HepG2 (cell line): ENCODE results near the gene PPP2R2D. TPM values are rescaled to one million over a fixed set of nuclear protein-coding genes. Genes with fewer than 3 reads are reported as not detected.

Experiments
- ATRX ChIP-seq: sonication (generic); formaldehyde crosslinking; IDR thresholded peaks from 2 replicates; pipeline ENCODE4 v1.4.0; 2020; ENCODE audit warnings: missing genetic modification reagents, borderline replicate concordance
- CAMTA2 ChIP-seq: sonication (generic); formaldehyde crosslinking; IDR thresholded peaks from 2 replicates; pipeline ENCODE4 v1.4.0; 2020; ENCODE audit warnings: mild to moderate bottlenecking, missing genetic modification reagents, borderline replicate concordance
- GTF3A ChIP-seq: sonication (generic); formaldehyde crosslinking; conservative IDR thresholded peaks from 2 replicates; pipeline ENCODE4 v1.4.0; 2020; ENCODE audit warnings: mild to moderate bottlenecking, missing genetic modification reagents
- NFYB ChIP-seq: sonication (generic); formaldehyde crosslinking; IDR thresholded peaks from 2 replicates; pipeline ENCODE4 v1.4.0; 2020; ENCODE audit warnings: missing genetic modification reagents
- NKX3-1 ChIP-seq: sonication (generic); formaldehyde crosslinking; IDR thresholded peaks from 2 replicates; pipeline ENCODE4 v1.5.0; 2020; ENCODE audit warnings: missing genetic modification reagents
- NR2F1 ChIP-seq, 2 experiments: fragments of 450-650 bp in 1 of 2; formaldehyde crosslinking in 1 of 2; IDR thresholded peaks; 2 replicates each; pipeline versions ENCODE4 v1.5.0 to v1.6.1; 2016 to 2020; ENCODE audit warnings: mild to moderate bottlenecking in 1 of 2, missing compliant biosample characterization in 1 of 2, missing genetic modification reagents in 1 of 2, moderate library complexity in 1 of 2
- RORA ChIP-seq: sonication (generic); formaldehyde crosslinking; IDR thresholded peaks from 2 replicates; pipeline ENCODE4 v1.5.0; 2020; ENCODE audit warnings: mild to moderate bottlenecking, missing genetic modification reagents, moderate library complexity
- WIZ ChIP-seq: sonication (generic); formaldehyde crosslinking; IDR thresholded peaks from 2 replicates; pipeline ENCODE4 v1.5.1; 2020; ENCODE audit warnings: mild to moderate bottlenecking, missing genetic modification reagents
- ZNF224 ChIP-seq: sonication (generic); formaldehyde crosslinking; IDR thresholded peaks from 2 replicates; pipeline ENCODE4 v1.5.0; 2020; ENCODE audit warnings: mild to moderate bottlenecking, missing genetic modification reagents
- ZNF3 ChIP-seq: IDR thresholded peaks from 2 replicates; pipeline ENCODE4 v1.7.0; 2017; ENCODE audit warnings: inconsistent platforms
- ZNF558 ChIP-seq: sonication (generic); formaldehyde crosslinking; IDR thresholded peaks from 2 replicates; pipeline ENCODE4 v1.9.0; 2022; ENCODE audit warnings: mild to moderate bottlenecking, missing genetic modification reagents, borderline replicate concordance
- ZNF577 ChIP-seq: sonication (generic); formaldehyde crosslinking; IDR thresholded peaks from 2 replicates; pipeline ENCODE4 v1.4.0; 2020; ENCODE audit warnings: mild to moderate bottlenecking, low read depth, missing genetic modification reagents, borderline replicate concordance
- ZNF619 ChIP-seq: sonication (generic); formaldehyde crosslinking; IDR thresholded peaks from 2 replicates; pipeline ENCODE4 v1.4.0; 2020; ENCODE audit warnings: mild to moderate bottlenecking, missing genetic modification reagents
- polyA plus RNA-seq, 8 experiments: library from polyadenylated mRNA; depleted of rRNA in 3 of 8; stranded (reverse) in 7 of 8; unstranded in 1 of 8; fragments of >200 nt; fragmentation: Illumina TruSeq in 4 of 8; extraction: Trizol in 4 of 8; gene quantifications; 2 replicates each; pipeline versions ENCODE4 v1.2.1 to v1.2.3, GENCODE V29; 2011 to 2016; ENCODE audit warnings: low read depth in 4 of 8, missing spikeins in 1 of 8, mixed read lengths in 1 of 8; ENCODE audit not compliant: insufficient read depth in 1 of 8
- total RNA-seq, 5 experiments: library from RNA; depleted of rRNA; stranded (reverse); fragments of >200 nt; fragmentation: Illumina TruSeq; extraction: Trizol; gene quantifications; 2 replicates each; pipeline ENCODE4 v1.2.3, GENCODE V29; 2016; ENCODE audit warnings: low read depth in 1 of 5
- TF ChIP-seq, protein P1 (sequence below): sonication (generic); formaldehyde crosslinking; IDR thresholded peaks from 2 replicates; pipeline ENCODE4 v1.4.0; 2020; ENCODE audit warnings: mild to moderate bottlenecking, missing genetic modification reagents
- TF ChIP-seq, protein P2 (sequence below): sonication (generic); formaldehyde crosslinking; IDR thresholded peaks from 2 replicates; pipeline ENCODE4 v1.5.1; 2020; ENCODE audit warnings: mild to moderate bottlenecking, missing genetic modification reagents, borderline replicate concordance
- TF ChIP-seq, protein P3 (sequence below): sonication (generic); formaldehyde crosslinking; IDR thresholded peaks from 2 replicates; pipeline ENCODE4 v1.9.0; 2022; ENCODE audit warnings: missing genetic modification reagents, mild to moderate bottlenecking, borderline replicate concordance
- TF ChIP-seq, protein P4 (sequence below): sonication (generic); formaldehyde crosslinking; IDR thresholded peaks from 2 replicates; pipeline ENCODE4 v1.5.1; 2020; ENCODE audit warnings: mild to moderate bottlenecking, missing genetic modification reagents, moderate library complexity
- TF ChIP-seq, protein P5 (sequence below): IDR thresholded peaks from 2 replicates; pipeline ENCODE4 v1.6.1; 2012; ENCODE audit warnings: low read length, improper control_type of control experiment

Gene PPP2R2D
- total and polyA plus RNA-seq, 2 of the 13 experiments (the other 11 are each of a cell fraction or from before 2014, with no cell fraction given) = 32.7 to 33.2 TPM

DNA sequence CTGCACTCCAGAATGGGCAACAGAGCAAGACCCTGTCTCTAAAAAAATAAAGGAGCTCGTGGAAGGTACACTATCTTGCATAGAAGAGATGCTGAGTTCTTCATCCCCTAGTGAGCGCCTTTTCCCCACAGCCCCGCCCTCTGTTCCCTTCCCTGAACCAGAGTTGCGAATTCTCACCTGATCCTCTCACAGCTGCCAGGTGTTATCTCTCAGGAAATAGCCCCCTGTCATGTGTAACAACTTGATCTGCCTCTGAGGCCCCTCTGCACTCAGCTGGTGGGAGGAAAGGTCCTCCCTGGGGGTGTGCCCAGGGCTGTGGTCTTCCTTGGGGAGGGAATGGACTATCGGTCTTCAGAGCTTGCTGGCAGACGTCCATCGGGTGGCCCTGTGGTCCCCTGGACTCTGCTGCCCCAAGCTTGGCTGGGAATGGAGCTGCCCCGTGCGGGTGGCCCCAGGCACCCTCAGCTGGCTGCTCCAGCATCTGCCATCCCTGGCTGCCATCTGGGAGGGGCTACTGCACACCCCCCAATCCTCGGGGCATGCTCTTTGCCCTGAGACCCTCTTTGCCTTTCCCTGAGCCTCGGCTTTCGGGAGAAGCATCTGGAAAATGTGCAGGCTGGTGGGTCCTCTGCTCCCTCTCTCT lies 102.6 kb downstream of the PPP2R2D start (continued):
- TF ChIP-seq, protein P1, sequence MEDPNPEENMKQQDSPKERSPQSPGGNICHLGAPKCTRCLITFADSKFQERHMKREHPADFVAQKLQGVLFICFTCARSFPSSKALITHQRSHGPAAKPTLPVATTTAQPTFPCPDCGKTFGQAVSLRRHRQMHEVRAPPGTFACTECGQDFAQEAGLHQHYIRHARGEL (CRISPR knock-in tag) = 0 out of 2 replicates have a peak, but pooled peaks have one; percentile 39
- TF ChIP-seq RORA (CRISPR knock-in tag) (no peak), CAMTA2 (CRISPR knock-in tag) (no peak), ZNF558 (no peak), NFYB (CRISPR knock-in tag) (no peak), NR2F1 (CRISPR knock-in tag; IDR thresholded peaks at IDR 0.05) (no peak), ZNF224 (no peak), ZNF3 (no peak), WIZ (CRISPR knock-in tag) (no peak), NKX3-1 (CRISPR knock-in tag) (no peak), ZNF619 (no peak), ATRX (no peak), ZNF577 (CRISPR knock-in tag) (no peak), GTF3A (CRISPR knock-in tag) (no peak)
- TF ChIP-seq, protein P2, sequence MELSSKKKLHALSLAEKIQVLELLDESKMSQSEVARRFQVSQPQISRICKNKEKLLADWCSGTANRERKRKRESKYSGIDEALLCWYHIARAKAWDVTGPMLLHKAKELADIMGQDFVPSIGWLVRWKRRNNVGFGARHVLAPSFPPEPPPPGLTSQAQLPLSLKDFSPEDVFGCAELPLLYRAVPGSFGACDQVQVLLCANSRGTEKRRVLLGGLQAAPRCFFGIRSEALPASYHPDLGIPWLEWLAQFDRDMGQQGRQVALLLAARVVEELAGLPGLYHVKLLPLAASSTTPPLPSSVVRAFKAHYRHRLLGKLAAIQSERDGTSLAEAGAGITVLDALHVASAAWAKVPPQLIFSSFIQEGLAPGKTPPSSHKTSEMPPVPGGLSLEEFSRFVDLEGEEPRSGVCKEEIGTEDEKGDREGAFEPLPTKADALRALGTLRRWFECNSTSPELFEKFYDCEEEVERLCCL (CRISPR knock-in tag) = no peak
- TF ChIP-seq, protein P3, sequence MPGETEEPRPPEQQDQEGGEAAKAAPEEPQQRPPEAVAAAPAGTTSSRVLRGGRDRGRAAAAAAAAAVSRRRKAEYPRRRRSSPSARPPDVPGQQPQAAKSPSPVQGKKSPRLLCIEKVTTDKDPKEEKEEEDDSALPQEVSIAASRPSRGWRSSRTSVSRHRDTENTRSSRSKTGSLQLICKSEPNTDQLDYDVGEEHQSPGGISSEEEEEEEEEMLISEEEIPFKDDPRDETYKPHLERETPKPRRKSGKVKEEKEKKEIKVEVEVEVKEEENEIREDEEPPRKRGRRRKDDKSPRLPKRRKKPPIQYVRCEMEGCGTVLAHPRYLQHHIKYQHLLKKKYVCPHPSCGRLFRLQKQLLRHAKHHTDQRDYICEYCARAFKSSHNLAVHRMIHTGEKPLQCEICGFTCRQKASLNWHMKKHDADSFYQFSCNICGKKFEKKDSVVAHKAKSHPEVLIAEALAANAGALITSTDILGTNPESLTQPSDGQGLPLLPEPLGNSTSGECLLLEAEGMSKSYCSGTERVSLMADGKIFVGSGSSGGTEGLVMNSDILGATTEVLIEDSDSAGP (CRISPR knock-in tag) = 0 out of 2 replicates have a peak, but pooled peaks have one; percentile 21
- TF ChIP-seq, protein P4, sequence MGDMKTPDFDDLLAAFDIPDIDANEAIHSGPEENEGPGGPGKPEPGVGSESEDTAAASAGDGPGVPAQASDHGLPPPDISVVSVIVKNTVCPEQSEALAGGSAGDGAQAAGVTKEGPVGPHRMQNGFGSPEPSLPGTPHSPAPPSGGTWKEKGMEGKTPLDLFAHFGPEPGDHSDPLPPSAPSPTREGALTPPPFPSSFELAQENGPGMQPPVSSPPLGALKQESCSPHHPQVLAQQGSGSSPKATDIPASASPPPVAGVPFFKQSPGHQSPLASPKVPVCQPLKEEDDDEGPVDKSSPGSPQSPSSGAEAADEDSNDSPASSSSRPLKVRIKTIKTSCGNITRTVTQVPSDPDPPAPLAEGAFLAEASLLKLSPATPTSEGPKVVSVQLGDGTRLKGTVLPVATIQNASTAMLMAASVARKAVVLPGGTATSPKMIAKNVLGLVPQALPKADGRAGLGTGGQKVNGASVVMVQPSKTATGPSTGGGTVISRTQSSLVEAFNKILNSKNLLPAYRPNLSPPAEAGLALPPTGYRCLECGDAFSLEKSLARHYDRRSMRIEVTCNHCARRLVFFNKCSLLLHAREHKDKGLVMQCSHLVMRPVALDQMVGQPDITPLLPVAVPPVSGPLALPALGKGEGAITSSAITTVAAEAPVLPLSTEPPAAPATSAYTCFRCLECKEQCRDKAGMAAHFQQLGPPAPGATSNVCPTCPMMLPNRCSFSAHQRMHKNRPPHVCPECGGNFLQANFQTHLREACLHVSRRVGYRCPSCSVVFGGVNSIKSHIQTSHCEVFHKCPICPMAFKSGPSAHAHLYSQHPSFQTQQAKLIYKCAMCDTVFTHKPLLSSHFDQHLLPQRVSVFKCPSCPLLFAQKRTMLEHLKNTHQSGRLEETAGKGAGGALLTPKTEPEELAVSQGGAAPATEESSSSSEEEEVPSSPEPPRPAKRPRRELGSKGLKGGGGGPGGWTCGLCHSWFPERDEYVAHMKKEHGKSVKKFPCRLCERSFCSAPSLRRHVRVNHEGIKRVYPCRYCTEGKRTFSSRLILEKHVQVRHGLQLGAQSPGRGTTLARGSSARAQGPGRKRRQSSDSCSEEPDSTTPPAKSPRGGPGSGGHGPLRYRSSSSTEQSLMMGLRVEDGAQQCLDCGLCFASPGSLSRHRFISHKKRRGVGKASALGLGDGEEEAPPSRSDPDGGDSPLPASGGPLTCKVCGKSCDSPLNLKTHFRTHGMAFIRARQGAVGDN (CRISPR knock-in tag) = peak; percentile 47
- TF ChIP-seq, protein P5, sequence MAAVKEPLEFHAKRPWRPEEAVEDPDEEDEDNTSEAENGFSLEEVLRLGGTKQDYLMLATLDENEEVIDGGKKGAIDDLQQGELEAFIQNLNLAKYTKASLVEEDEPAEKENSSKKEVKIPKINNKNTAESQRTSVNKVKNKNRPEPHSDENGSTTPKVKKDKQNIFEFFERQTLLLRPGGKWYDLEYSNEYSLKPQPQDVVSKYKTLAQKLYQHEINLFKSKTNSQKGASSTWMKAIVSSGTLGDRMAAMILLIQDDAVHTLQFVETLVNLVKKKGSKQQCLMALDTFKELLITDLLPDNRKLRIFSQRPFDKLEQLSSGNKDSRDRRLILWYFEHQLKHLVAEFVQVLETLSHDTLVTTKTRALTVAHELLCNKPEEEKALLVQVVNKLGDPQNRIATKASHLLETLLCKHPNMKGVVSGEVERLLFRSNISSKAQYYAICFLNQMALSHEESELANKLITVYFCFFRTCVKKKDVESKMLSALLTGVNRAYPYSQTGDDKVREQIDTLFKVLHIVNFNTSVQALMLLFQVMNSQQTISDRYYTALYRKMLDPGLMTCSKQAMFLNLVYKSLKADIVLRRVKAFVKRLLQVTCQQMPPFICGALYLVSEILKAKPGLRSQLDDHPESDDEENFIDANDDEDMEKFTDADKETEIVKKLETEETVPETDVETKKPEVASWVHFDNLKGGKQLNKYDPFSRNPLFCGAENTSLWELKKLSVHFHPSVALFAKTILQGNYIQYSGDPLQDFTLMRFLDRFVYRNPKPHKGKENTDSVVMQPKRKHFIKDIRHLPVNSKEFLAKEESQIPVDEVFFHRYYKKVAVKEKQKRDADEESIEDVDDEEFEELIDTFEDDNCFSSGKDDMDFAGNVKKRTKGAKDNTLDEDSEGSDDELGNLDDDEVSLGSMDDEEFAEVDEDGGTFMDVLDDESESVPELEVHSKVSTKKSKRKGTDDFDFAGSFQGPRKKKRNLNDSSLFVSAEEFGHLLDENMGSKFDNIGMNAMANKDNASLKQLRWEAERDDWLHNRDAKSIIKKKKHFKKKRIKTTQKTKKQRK = no peak
